A673 (cell line): ENCODE measurements around the gene PIK3C2B. TPM values are rescaled to one million over a fixed set of nuclear protein-coding genes. Genes with fewer than 3 reads are reported as not detected.

ENCODE experiments used
- BruUV-seq: library from RNA; stranded (reverse); fragments of 400-500 nt; replicated peaks from 2 replicates; lab custom pipeline; 2021; lab: Mats Ljungman, UMichigan
- CTCF ChIA-PET: fragments of 300-600 bp; sonication (Branson Sonifier 250); formaldehyde crosslinking; loops from one replicate; lab custom pipeline; 2022; ENCODE audit warnings: antibody characterized with exemption; lab: Charles Lee
- POLR2A ChIA-PET: fragments of 300-600 bp; sonication (Branson Sonifier 250); formaldehyde crosslinking; loops from one replicate; lab custom pipeline; 2022; ENCODE audit warnings: antibody characterized with exemption; ENCODE audit not compliant: low non-redundant PET; lab: Charles Lee
- DNase-seq: peaks from one replicate; pipeline ENCODE4 v3.0.0-alpha.2; 2015; ENCODE audit warnings: low spot score
- H3K27ac ChIP-seq: fragments of 200-600 bp; sonication (generic); 2 replicates; pipeline ENCODE4 v1.5.1; 2016; ENCODE audit warnings: mixed run types, low read depth, mild to moderate bottlenecking, mixed read lengths, antibody characterized with exemption, low read length; ENCODE audit not compliant: poor library complexity, severe bottlenecking
- H3K27me3 ChIP-seq: fragments of 200-600 bp; sonication (generic); replicated peaks from 2 replicates; pipeline ENCODE4 v1.6.1; 2017; ENCODE audit warnings: mixed run types, low read depth, mild to moderate bottlenecking, mixed read lengths, antibody characterized with exemption, low read length; ENCODE audit not compliant: insufficient read depth, poor library complexity
- H3K36me3 ChIP-seq: fragments of 200-600 bp; sonication (generic); 2 replicates; pipeline ENCODE4 v1.6.1; 2016; ENCODE audit warnings: mixed run types, mild to moderate bottlenecking, mixed read lengths, antibody characterized with exemption, low read length; ENCODE audit not compliant: insufficient read depth, poor library complexity, severe bottlenecking
- H3K4me1 ChIP-seq: fragments of 200-600 bp; sonication (generic); 2 replicates; pipeline ENCODE4 v1.6.1; 2017; ENCODE audit warnings: mixed run types, mild to moderate bottlenecking, mixed read lengths, antibody characterized with exemption, low read length; ENCODE audit not compliant: insufficient read depth, poor library complexity, severe bottlenecking
- H3K4me3 ChIP-seq: fragments of 200-600 bp; sonication (generic); 2 replicates; pipeline ENCODE4 v1.5.1; 2016; ENCODE audit warnings: low read depth, mixed run types, mild to moderate bottlenecking, mixed read lengths, low read length; ENCODE audit not compliant: poor library complexity, severe bottlenecking
- H3K9me3 ChIP-seq: fragments of 200-600 bp; sonication (generic); 2 replicates; pipeline ENCODE4 v1.6.1; 2016; ENCODE audit warnings: mixed run types, low read depth, mild to moderate bottlenecking, mixed read lengths, antibody characterized with exemption, low read length; ENCODE audit not compliant: poor library complexity, severe bottlenecking
- CTCF ChIP-seq: fragments of 300-800, 200-600 bp; sonication (generic); conservative IDR thresholded peaks from 2 replicates; pipeline ENCODE4 v1.5.1; 2017; ENCODE audit warnings: low read depth, mild to moderate bottlenecking, antibody characterized with exemption, low read length, moderate library complexity, mixed read lengths
- EZH2 ChIP-seq: fragments of 200-600 bp; sonication (generic); IDR thresholded peaks from 2 replicates; pipeline ENCODE4 v1.6.1; 2017; ENCODE audit warnings: borderline replicate concordance, low read depth, mild to moderate bottlenecking, mixed read lengths, antibody characterized with exemption, low read length; ENCODE audit not compliant: poor library complexity, severe bottlenecking
- intact Hi-C: fragments of 100-400 bp; cut with micrococcal nuclease; formaldehyde crosslinking; loops from one replicate; pipeline ENCODE4 v1.10.0; 2022; ENCODE audit not compliant: unreplicated experiment
- total RNA-seq: library from RNA; stranded (reverse); gene quantifications from 2 replicates; pipeline ENCODE4 v1.2.3, GENCODE V29; 2021

PIK3C2B gene
- total RNA-seq, 1 experiment from 2014 or later: 18.0 TPM

DNA sequence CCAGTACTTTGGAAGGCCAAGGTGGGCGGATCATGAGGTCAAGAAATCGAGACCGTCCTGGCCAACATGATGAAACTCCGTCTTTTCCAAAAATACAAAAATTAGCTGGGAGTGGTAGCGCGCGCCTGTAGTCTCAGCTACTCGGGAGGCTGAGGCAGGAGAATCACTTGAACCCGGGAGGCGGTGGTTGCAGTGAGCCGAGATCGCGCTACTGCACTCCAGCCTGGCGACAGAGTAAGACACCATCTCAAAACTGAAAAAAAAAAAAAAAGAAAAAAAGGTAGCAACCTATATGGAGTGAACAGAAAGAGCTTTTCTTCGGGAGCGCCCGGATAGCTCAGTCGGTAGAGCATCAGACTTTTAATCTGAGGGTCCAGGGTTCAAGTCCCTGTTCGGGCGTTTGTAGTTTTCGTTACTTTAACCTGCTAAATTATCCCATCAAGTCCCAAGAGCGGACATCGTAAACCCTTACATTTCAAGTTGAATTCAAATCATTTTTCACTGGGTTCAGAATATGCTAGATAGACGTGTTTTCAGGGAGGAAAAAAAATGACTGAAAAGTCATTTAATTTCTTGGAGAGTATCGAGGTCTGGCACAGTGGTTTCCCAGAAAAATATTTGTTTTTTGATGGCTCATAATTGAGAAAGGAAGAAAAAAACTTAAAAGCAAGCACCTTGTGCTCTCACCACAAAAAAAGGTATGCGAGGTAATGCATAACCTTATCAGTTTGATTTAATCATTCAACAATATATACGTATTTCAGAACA is 11.8 kb upstream of the PIK3C2B start:
- Histone ChIP-seq H3K36me3 (no peaks in the 10 kb centered on the region), H3K27me3 (peaks cover 4% of the 10 kb centered on the region), H3K4me1 (peaks cover 24% of the 10 kb centered on the region), H3K27ac (peak overlapping the region; percentile 97), H3K4me3 (peak overlapping the region; percentile 59), H3K9me3 (no peaks in the 10 kb centered on the region)
- peak; percentile 96 for DNase-seq
- POLR2A ChIA-PET: interaction anchor here (0.7 to 0.9 kb wide), 2 partner anchors 11 to 316 kb away, joined by 3 to 6 read pairs; no protein-coding TSS in a partner anchor
- intact Hi-C loops: loop anchor here (5.0 kb wide), 1 partner anchor 644 kb away; the partner anchor contains the start of gene SNRPE
- TF ChIP-seq EZH2: no peak
- no peak for TF ChIP-seq CTCF
- CTCF ChIA-PET: interaction anchor here (0.6 to 1.6 kb wide), 2 partner anchors 60 to 96 kb away, joined by 4 to 13 read pairs; no protein-coding TSS in a partner anchor
- BruUV-seq: no TSS peak

DNA sequence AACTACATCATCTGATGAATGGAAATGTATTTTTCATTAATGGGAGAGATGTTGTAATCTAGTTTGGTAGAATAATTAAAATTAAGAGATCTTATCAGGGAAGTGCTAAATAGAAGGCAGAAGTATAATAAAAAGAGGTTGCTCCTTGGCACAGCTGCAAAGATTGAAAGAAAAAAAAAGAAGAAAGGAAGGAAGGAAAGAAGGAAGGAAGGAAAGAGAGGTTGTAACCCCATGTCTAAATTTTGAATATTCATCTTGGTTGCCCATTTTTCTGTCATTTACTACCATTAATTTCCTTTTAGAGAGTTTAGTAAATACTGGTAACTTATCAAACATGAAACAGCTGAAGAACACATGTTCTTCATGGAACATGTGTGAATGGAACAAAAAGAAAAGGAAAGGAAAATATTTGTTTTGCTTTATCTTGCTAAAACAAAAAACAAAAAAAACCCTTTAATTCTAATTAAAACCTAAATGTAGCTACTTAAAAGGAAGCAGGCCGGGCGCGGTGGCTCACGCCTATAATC is 11.1 kb upstream of the PIK3C2B start:
- Histone ChIP-seq H3K4me3 (peak overlapping the region; percentile 59), H3K27ac (peak overlapping the region; percentile 47), H3K27me3 (no peaks in the 10 kb centered on the region), H3K4me1 (peaks cover 24% of the 10 kb centered on the region), H3K9me3 (no peaks in the 10 kb centered on the region), H3K36me3 (no peaks in the 10 kb centered on the region)
- no TSS peak for BruUV-seq
- POLR2A ChIA-PET: interaction anchor here (0.7 to 0.9 kb wide), 2 partner anchors 10 to 315 kb away, joined by 3 to 6 read pairs; no protein-coding TSS in a partner anchor
- peak; percentile 49 for DNase-seq
- TF ChIP-seq EZH2: no peak
- intact Hi-C loops: loop anchor here (5.0 kb wide), 1 partner anchor 643 kb away; the partner anchor contains the start of gene SNRPE
- CTCF ChIA-PET: interaction anchor here (0.7 kb wide), 2 partner anchors 70 to 332 kb away, joined by 5 read pairs; no protein-coding TSS in a partner anchor

DNA sequence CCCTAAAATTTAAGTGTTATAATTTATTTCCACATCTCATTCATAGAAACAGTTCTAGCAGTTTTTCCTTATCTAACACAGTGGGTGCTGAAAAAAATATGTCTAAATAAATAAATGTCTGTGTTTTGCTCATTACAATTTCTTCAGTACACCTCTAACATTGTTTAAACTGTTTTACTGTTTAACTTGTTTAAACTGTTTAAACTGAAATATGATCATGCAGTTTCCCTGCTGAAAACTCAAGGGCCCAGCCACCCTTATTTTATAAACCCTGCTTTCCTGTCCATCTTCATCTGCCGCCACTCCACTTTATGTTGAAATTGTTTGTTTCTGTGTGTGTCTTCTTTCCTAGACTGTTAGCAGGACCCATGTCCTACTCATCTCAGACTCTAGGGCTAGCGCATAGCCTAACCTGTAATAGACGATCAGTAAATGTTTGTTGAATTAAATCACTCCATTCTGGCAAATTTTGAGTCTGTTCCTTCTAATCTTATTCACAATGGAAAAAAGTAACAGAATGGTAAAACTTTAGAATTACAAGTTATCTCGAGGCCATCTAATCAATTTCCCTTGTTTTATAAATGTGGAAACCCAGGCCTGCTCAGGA is 9.4 kb upstream of the PIK3C2B start:
- no peaks in the 10 kb centered on the region for H3K27me3 ChIP-seq
- intact Hi-C loops: loop anchor here (1.0 to 5.0 kb wide), 3 partner anchors 58 to 292 kb away; partner anchors contain the start of gene GOLT1A
- TF ChIP-seq CTCF: no peak
- TF ChIP-seq EZH2: no peak

More for the DNA sequence above, 9.4 kb upstream of the PIK3C2B start:
- ChIA-PET CTCF (interaction anchor here (0.9 to 5.3 kb wide), 6 partner anchors 10 to 105 kb away, joined by 3 to 71 read pairs (median 10); partner anchors contain the start of genes MDM4 and PIK3C2B), POLR2A (interaction anchor here (0.6 kb wide), 1 partner anchor 12 kb away, joined by 3 read pairs; no protein-coding TSS in a partner anchor)
- Histone ChIP-seq H3K36me3 (no peaks in the 10 kb centered on the region), H3K27ac (peak overlapping the region; percentile 57), H3K4me1 (peaks cover 24% of the 10 kb centered on the region), H3K9me3 (no peaks in the 10 kb centered on the region), H3K4me3 (no peak overlapping the region)
- no TSS peak for BruUV-seq
- DNase-seq: peak; percentile 30
